Cardiac septum (tissue), 1 donor: ENCODE data around the gene AJM1. TPM values are rescaled to one million over a fixed set of nuclear protein-coding genes. Genes with fewer than 3 reads are reported as not detected.

Experiments
- DNase-seq: peaks from one replicate; pipeline ENCODE4 v3.0.0-alpha.2; 2020; ENCODE audit warnings: low spot score
- intact Hi-C: fragments of 100-400 bp; cut with DNase I; formaldehyde crosslinking; loops from one replicate; pipeline ENCODE4 v1.14.0; 2022
- microRNA-seq: library from miRNA; unstranded; fragments of <30 nt; microRNA quantifications from one replicate; pipeline ENCODE4 v1.2.0, GENCODE V29; 2020
- total RNA-seq: library from RNA; stranded (reverse); fragmentation: NEBNext Ultra II Directional; extraction: Animal tissue kit (Norgen Biotek cat#: 25700); gene quantifications from one replicate; pipeline ENCODE4 v1.2.1, GENCODE V29; 2021
- donor health status: DM: no; HTN: no; CAD: no.

The AJM1 gene
- total RNA-seq, 1 donor from 2014 or later: 8.6 TPM

- intact Hi-C loops: loop anchor here (2.0 to 5.0 kb wide), 2 partner anchors 40 to 55 kb away; partner anchors contain the start of gene FBXW5
- no peak for DNase-seq
These were observed 44.6 kb downstream of the AJM1 start for GRCh38 chr9:136886610-136887597.

GRCh38 chr9:136888454-136888853, 46.2 kb downstream of the AJM1 start:
- DNase-seq: no peak

GRCh38 chr9:136889858-136890257, 47.6 kb downstream of the AJM1 start:
- intact Hi-C loops: loop anchor here (5.0 kb wide), 1 partner anchor 52 kb away; the partner anchor contains the start of gene FBXW5
- no peak for DNase-seq

More at GRCh38 chr9:136888454-136888853, 46.2 kb downstream of the AJM1 start:
- intact Hi-C loops: loop anchor here (5.0 kb wide), 1 partner anchor 54 kb away; the partner anchor contains the start of gene FBXW5

- intact Hi-C loops: no loop called here
- no peak for DNase-seq
These were observed 48.4 kb downstream of the AJM1 start for GRCh38 chr9:136890661-136891060.

Small RNA genes lying within 50 kb of the gene (microRNA-seq; reads per million reads assigned to microRNA genes)
- gene MIR4292: not detected
- not detected for gene MIR4479

Other genes with a start within 250 kb of the AJM1 start
- gene EGFL7, start 179.6 kb upstream of the AJM1 start, total RNA-seq: 85.3 TPM
- 48.4 TPM for gene AGPAT2, start 155.0 kb upstream of the AJM1 start, total RNA-seq
- gene DIPK1B, start 129.9 kb upstream of the AJM1 start, total RNA-seq: 28.3 TPM
- gene LCN10, start 99.5 kb upstream of the AJM1 start, total RNA-seq: 3.3 TPM
- gene LCN6, start 94.0 kb upstream of the AJM1 start, total RNA-seq: 4.5 TPM
- not detected for gene LCN8, start 84.2 kb upstream of the AJM1 start, total RNA-seq
- not detected for gene LCN15, start 78.0 kb upstream of the AJM1 start, total RNA-seq
- 62.5 TPM for gene TMEM141, start 51.1 kb upstream of the AJM1 start, total RNA-seq
- 1.6 TPM for gene CCDC183, start 46.1 kb upstream of the AJM1 start, total RNA-seq
- 66.4 TPM for gene RABL6, start 34.5 kb upstream of the AJM1 start, total RNA-seq
- 296 TPM for gene PHPT1, start 6.9 kb downstream of the AJM1 start, total RNA-seq
- gene MAMDC4, start 9.9 kb downstream of the AJM1 start, total RNA-seq: 11.0 TPM
- 293 TPM for gene EDF1, start 23.8 kb downstream of the AJM1 start, total RNA-seq
- gene TRAF2, start 44.0 kb downstream of the AJM1 start, total RNA-seq: 10.2 TPM
- 162 TPM for gene FBXW5, start 102.3 kb downstream of the AJM1 start, total RNA-seq
- 3.4 TPM for gene C8G, start 102.8 kb downstream of the AJM1 start, total RNA-seq
- gene LCN12, start 109.8 kb downstream of the AJM1 start, total RNA-seq: 20.7 TPM
- 1,323 TPM for gene PTGDS, start 135.0 kb downstream of the AJM1 start, total RNA-seq
- gene LCNL1, start 140.5 kb downstream of the AJM1 start, total RNA-seq: 5.9 TPM
- 26.0 TPM for gene PAXX, start 149.9 kb downstream of the AJM1 start, total RNA-seq
- 12.9 TPM for gene CLIC3, start 154.1 kb downstream of the AJM1 start, total RNA-seq
- gene ABCA2, start 185.8 kb downstream of the AJM1 start, total RNA-seq: 41.5 TPM
- gene FUT7, start 189.6 kb downstream of the AJM1 start, total RNA-seq: 0.22 TPM
- gene NPDC1, start 203.7 kb downstream of the AJM1 start, total RNA-seq: 96.4 TPM
- 0.92 TPM for gene ENTPD2, start 211.6 kb downstream of the AJM1 start, total RNA-seq
- gene SAPCD2, start 228.1 kb downstream of the AJM1 start, total RNA-seq: 0.11 TPM
- gene UAP1L1, start 235.0 kb downstream of the AJM1 start, total RNA-seq: 6.5 TPM
- 27.2 TPM for gene MAN1B1, start 244.5 kb downstream of the AJM1 start, total RNA-seq